Measurements from ENCODE around the gene PRCC.
"Not testable (repeated sequence)": the region's sequence is repeated elsewhere in the genome, so short reads cannot be mapped to it uniquely, and the experiment has no call there.

Gene PRCC

GRCh38 chr1:156765136-156765535 lies 2.2 kb upstream of the PRCC start:
- not testable (repeated sequence) for DNase-seq (ENCODE audit: low read depth in 2 of 2)

- DNase-seq (ENCODE audit: low read depth in 2 of 2) = no peak
These were observed 1.7 kb upstream of the PRCC start for GRCh38 chr1:156765666-156766065.

- DNase-seq (ENCODE audit: low read depth in 2 of 2) = no peak
These were observed 836 bp upstream of the PRCC start for GRCh38 chr1:156766298-156767100.

- no peak for DNase-seq (ENCODE audit: low read depth in 2 of 2)
These were observed 707 bp downstream of the PRCC start for GRCh38 chr1:156767879-156768604.

GRCh38 chr1:156768610-156769295 lies 1.4 kb downstream of the PRCC start:
- DNase-seq (ENCODE audit: low read depth in 2 of 2) = no peak

GRCh38 chr1:156772222-156772621 lies 4.9 kb downstream of the PRCC start:
- DNase-seq (ENCODE audit: low read depth in 2 of 2) = no peak

- DNase-seq (ENCODE audit: low read depth in 2 of 2) = no peak
These were observed 5.6 kb downstream of the PRCC start for GRCh38 chr1:156772728-156773497.

GRCh38 chr1:156773607-156774006 lies 6.3 kb downstream of the PRCC start:
- no peak for DNase-seq (ENCODE audit: low read depth in 2 of 2)

- no peak for DNase-seq (ENCODE audit: low read depth in 2 of 2)
These were observed 8.5 kb downstream of the PRCC start for GRCh38 chr1:156775799-156776198.

- no peak for DNase-seq (ENCODE audit: low read depth in 2 of 2)
These were observed 9.6 kb downstream of the PRCC start for GRCh38 chr1:156776942-156777341.

GRCh38 chr1:156777573-156777972 lies 10.2 kb downstream of the PRCC start:
- DNase-seq (ENCODE audit: low read depth in 2 of 2) = no peak

- DNase-seq (ENCODE audit: low read depth in 2 of 2) = no peak
These were observed 14.4 kb downstream of the PRCC start for GRCh38 chr1:156781585-156782186.

GRCh38 chr1:156785458-156785857 lies 18.1 kb downstream of the PRCC start:
- no peak for DNase-seq (ENCODE audit: low read depth in 2 of 2)

- DNase-seq (ENCODE audit: low read depth in 2 of 2) = no peak
These were observed 19.3 kb downstream of the PRCC start for GRCh38 chr1:156786640-156787039.

- DNase-seq (ENCODE audit: low read depth in 2 of 2) = no peak
These were observed 20.8 kb downstream of the PRCC start for GRCh38 chr1:156788136-156788535.

GRCh38 chr1:156789621-156790318 lies 22.4 kb downstream of the PRCC start:
- no peak for DNase-seq (ENCODE audit: low read depth in 2 of 2)

GRCh38 chr1:156794506-156795373 lies 27.4 kb downstream of the PRCC start:
- no peak for DNase-seq (ENCODE audit: low read depth in 2 of 2)

- DNase-seq (ENCODE audit: low read depth in 2 of 2) = no peak
These were observed 28.0 kb downstream of the PRCC start for GRCh38 chr1:156795374-156795733.

GRCh38 chr1:156795787-156796186 lies 28.5 kb downstream of the PRCC start:
- DNase-seq (ENCODE audit: low read depth in 2 of 2) = no peak

Measured in fibroblast of skin of left biceps (primary cell).